ENCODE data around the gene WDR26.
"Not testable (repeated sequence)": the region's sequence is repeated elsewhere in the genome, so short reads cannot be mapped to it uniquely, and the experiment has no call there.

Gene WDR26

GRCh38 chr1:224392411-224393249 lies 42.0 kb downstream of the WDR26 start:
- no peak for DNase-seq (ENCODE audit: low spot score)

GRCh38 chr1:224390517-224390916 lies 44.1 kb downstream of the WDR26 start:
- DNase-seq (ENCODE audit: low spot score), result no peak

- DNase-seq (ENCODE audit: low spot score), result no peak
These were observed 46.7 kb downstream of the WDR26 start for GRCh38 chr1:224387943-224388342.

GRCh38 chr1:224387302-224387912 lies 47.2 kb downstream of the WDR26 start:
- DNase-seq (ENCODE audit: low spot score), result no peak

- DNase-seq (ENCODE audit: low spot score), result no peak
These were observed 51.4 kb downstream of the WDR26 start for GRCh38 chr1:224383218-224383617.

- no peak for DNase-seq (ENCODE audit: low spot score)
These were observed 52.6 kb downstream of the WDR26 start for GRCh38 chr1:224381880-224382548.

GRCh38 chr1:224380003-224380402 lies 54.6 kb downstream of the WDR26 start:
- peak; percentile 52 for DNase-seq (ENCODE audit: low spot score)

GRCh38 chr1:224378855-224379631 lies 55.6 kb downstream of the WDR26 start:
- peak; percentile 23 for DNase-seq (ENCODE audit: low spot score)

GRCh38 chr1:224377676-224378006 lies 57.0 kb downstream of the WDR26 start:
- no peak for DNase-seq (ENCODE audit: low spot score)

- no peak for DNase-seq (ENCODE audit: low spot score)
These were observed 59.5 kb downstream of the WDR26 start for GRCh38 chr1:224375059-224375458.

- DNase-seq (ENCODE audit: low spot score), result no peak
These were observed 61.5 kb downstream of the WDR26 start for GRCh38 chr1:224373008-224373590.

GRCh38 chr1:224368409-224368808 lies 66.2 kb downstream of the WDR26 start:
- DNase-seq (ENCODE audit: low spot score), result no peak

GRCh38 chr1:224359207-224359606 lies 75.4 kb downstream of the WDR26 start:
- no peak for DNase-seq (ENCODE audit: low spot score)

- no peak for DNase-seq (ENCODE audit: low spot score)
These were observed 76.4 kb downstream of the WDR26 start for GRCh38 chr1:224358237-224358636.

GRCh38 chr1:224357626-224358124 lies 76.9 kb downstream of the WDR26 start:
- DNase-seq (ENCODE audit: low spot score), result no peak

- peak; percentile 97 for DNase-seq (ENCODE audit: low spot score)
These were observed 77.6 kb downstream of the WDR26 start, which contains the start of gene CNIH4 for GRCh38 chr1:224356685-224357625. Gene CNIH4, plus strand, starts transcription at chr1:224356879. Its CDS starts 46 bp downstream, at chr1:224356925.

GRCh38 chr1:224353975-224354925 lies 80.3 kb downstream of the WDR26 start:
- DNase-seq (ENCODE audit: low spot score), result no peak

- DNase-seq (ENCODE audit: low spot score), result not testable (repeated sequence)
These were observed 82.0 kb downstream of the WDR26 start for GRCh38 chr1:224352436-224353085.

GRCh38 chr1:224349716-224350115 lies 84.9 kb downstream of the WDR26 start:
- not testable (repeated sequence) for DNase-seq (ENCODE audit: low spot score)

Data from pons (tissue), 1 donor.